AML-193 (cell line): ENCODE measurements around the gene SLC9A5.

Experiments
- DNase-seq, 2 experiments: peaks; one replicate each; lab custom pipeline; 2025; lab: John Stamatoyannopoulos, UW

Gene SLC9A5

GRCh38 chr16:67248401-67249177 lies at the start of gene SLC9A5:
Gene SLC9A5, plus strand, starts transcription at chr16:67248979. Its CDS starts 36 bp downstream, at chr16:67249015.
- no peak for DNase-seq

DNA sequence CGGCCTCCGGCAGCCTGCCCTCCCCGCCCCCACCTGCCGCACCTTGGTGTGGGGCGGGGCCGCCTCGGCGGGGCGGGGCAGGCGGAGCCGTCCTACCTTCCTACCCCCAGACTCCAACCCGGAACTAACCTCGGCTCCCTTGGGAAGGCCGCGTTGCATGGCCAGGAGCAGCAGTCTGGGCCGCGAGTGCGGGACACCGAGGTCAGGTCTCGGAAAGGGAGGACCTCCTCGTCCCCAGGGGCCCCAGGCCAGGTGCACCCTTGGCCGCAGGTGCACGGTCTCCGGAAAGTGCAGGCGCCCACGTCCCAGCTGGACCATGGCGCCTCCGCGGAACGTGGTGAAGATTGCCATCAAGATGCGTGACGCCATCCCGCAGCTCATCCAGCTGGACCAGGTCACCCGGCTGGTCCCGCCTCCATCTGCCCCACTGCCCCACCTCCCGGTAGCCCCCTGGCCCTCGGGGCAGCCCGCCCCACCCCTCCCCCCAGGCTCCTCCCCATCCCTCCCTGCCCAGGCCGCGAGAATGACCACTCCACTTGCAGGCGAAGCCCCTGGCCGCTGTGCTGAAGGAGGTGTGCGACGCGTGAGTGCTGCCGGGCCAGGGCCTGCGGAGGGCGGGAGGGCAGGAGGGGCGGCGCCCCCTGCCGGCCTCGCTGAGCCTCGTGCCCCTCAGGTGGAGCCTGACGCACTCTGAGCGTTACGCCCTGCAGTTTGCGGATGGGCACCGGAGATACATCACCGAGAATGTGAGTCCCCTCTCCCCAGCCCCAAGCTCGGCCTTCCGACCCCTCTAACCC lies 49.6 kb upstream of the SLC9A5 start, which contains the start of gene ELMO3:
Gene ELMO3, plus strand, starts transcription at position 121 of the 797 bp plus-strand sequence. Its CDS starts 196 bp downstream, at position 317.
- DNase-seq = no peak

- no peak for DNase-seq
Observed at GRCh38 chr16:67199808-67200198, 49.0 kb upstream of the SLC9A5 start.

DNA sequence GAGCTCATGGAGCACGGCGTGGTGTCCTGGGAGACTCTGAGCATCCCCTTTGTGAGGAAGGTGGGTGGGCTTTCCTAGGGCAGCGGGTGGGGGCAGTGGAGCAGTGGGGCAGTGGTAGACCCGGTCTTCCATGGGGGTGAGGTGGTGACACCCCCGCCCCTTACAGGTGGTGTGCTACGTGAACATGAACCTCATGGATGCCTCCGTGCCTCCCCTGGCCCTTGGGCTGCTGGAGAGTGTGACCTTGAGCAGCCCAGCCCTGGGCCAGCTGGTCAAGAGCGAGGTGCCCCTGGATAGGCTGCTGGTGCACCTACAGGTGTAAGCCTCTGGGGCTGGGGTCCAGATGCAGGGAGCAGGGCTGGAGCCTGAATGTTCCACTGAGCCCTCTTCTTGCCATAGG lies 48.3 kb upstream of the SLC9A5 start:
- no peak for DNase-seq

DNA sequence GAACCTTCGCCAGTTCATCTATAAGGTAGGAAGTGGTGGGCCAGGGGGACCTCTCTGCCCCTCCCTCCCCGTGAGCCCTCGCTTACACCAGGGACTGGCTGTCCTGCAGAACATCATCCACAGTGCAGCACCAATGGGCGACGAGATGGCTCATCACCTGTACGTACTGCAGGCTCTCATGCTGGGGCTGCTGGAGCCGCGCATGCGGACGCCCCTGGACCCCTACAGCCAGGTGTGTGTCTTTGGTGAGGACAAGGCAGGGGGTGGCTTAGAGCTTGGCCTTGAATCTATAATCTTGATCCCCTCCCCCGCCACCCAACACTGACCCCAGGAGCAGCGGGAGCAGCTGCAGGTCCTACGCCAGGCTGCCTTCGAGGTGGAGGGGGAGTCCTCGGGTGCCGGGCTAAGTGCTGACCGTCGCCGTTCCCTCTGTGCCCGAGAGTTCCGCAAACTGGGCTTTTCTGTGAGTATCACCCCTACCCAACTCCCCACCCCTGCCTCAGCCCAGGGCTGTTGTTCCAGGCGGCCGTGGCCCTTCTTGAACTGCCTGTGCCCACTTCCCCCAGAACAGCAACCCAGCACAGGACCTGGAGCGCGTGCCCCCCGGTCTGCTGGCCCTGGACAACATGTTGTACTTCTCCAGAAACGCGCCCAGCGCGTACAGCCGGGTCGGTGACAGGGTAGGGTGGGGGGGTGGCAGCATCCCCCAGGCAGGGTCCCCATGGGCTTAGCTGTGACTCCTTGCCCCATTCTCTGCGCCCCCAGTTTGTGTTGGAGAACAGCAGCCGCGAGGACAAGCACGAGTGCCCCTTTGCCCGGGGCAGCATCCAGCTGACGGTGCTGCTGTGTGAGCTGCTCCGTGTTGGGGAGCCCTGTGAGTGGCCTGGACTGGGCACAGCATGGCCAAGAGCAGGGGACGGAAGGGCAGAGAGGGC lies 47.1 kb upstream of the SLC9A5 start:
- no peak for DNase-seq

GRCh38 chr16:67202426-67202825 lies 46.4 kb upstream of the SLC9A5 start:
- DNase-seq = no peak

DNA sequence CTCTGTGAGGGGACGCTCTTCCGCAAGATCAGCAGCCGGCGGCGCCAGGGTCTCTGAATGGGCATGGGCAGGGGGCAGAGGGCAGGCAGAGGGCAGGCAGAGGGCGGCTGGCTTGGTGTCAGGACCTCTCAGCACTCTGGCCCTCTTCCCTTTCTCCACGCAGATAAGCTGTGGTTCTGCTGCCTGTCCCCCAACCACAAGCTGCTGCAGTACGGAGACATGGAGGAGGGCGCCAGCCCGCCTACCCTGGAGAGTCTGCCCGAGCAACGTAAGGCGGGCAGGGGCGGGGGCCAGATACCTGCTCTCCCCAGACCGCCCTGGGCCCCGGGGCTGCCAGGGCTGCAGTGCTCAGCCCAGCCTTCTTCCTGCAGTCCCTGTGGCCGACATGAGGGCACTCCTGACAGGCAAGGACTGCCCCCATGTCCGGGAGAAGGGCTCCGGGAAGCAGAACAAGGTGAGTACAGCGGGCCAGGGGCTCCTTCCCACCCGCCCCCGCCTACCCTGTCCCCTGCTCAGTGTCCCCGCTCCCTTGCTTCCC lies 45.8 kb upstream of the SLC9A5 start:
- no peak for DNase-seq

DNA sequence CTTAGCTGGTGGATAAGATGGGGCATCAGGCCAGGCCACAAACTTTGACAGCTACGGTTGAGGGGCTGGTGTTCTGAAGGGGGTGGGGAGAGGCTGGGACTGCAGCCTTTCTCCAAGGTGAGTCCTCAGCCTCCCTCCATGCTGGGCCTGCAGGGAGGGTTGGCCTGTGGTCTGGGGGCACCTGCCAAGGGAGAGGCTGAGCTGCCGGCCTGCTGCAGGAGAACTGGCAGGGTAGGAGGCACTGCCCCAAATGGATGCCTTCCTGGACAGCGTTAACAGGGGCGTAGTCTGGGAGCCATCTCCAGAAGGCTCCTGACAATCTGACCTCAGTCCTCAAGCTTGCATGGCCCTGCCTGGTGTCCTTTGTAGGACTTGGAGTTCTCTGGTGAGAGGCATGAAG lies 44.7 kb upstream of the SLC9A5 start:
- DNase-seq = no peak

- no peak for DNase-seq
Observed at GRCh38 chr16:67206129-67206837, 42.5 kb upstream of the SLC9A5 start.

GRCh38 chr16:67206838-67207248 lies 41.9 kb upstream of the SLC9A5 start:
- no peak for DNase-seq

GRCh38 chr16:67207249-67208091 lies 41.3 kb upstream of the SLC9A5 start:
- DNase-seq = no peak

GRCh38 chr16:67208154-67208896 lies 40.5 kb upstream of the SLC9A5 start:
- DNase-seq = no peak

GRCh38 chr16:67209565-67209964 lies 39.2 kb upstream of the SLC9A5 start:
- no peak for DNase-seq

DNA sequence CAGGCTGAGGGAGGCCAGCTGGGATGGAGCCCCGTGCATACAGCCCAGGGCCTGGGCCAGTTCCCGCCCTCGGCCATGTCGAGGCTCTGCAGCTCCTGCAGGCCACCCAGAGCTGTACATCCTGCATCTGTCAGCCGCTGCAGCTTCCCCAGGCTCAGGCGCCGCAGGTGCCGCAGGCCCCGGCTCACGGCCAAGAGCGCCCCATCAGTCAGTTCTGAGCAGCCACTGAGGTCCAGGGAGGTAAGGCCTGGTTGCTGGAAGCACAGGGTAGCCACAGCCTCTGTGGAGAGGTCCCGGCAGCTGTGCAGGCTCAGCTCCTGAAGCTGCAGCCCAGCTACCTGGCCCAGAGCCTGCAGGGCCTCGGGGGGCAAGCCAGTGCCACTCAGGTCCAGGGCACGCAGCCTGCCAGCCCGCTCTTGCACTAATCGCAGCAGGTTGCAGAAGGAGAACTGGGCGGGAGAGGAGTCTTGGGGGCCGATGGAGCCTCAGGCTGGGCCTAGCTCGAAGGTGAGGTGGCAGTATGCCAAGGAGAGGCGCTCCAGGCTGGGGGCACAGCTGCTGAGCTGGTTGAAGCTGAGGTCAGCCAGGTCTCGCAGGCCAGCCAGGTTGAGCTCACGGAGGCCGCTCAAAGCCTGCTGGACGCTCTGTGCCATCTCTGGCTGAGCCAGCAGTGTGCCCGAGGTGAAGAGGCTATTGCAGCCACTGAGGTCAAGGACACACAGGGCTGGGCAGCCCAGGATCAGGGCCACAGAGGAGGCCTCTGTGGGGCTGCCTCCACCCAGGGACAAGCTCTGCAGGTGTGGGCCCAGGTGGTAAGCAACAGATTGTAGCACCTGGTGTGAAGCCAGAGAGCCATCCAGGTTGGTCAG lies 38.5 kb upstream of the SLC9A5 start:
- DNase-seq = no peak

DNA sequence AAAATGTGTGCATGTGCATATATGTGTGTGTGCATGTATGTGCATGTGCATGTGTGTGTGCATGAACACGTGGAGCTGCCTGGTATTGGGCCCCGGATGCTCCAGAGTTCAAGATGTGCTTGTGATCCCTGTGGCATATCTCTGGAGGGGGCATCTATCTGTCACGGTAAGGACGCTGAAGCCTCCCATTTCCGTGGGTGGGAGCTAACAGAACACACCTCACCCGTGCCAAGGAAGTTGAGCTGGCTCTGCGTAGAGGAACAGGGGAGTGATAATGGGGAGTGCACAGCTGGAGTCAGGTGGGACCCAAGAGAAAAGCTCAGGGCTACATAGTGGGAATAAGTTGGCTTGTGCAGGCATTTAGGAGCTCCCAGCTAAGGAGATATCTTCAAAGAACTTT lies 37.1 kb upstream of the SLC9A5 start:
- no peak for DNase-seq

DNA sequence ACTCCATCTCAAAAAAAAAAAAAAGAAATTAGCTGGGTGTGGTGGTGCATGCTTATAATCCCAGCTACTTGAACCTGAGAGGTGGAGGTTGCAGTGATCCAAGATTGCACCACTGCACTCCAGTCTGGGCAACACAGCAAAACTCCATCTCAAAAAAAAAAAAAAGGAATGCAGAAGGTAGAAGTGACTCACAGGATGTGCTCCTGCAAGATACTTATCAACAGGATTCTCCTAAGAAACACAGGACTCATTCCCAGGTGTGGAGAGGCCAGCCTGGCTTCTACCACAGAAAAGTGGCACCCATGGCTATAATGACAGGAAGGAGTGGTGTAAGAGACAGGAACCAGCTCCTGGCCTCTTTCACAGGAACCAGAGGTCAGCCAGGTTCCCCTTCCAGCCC lies 36.0 kb upstream of the SLC9A5 start:
- DNase-seq = peak in 1 of 2 experiments; percentile 4

GRCh38 chr16:67213197-67214019 lies 35.4 kb upstream of the SLC9A5 start:
- DNase-seq = no peak

- DNase-seq = no peak
Observed at GRCh38 chr16:67215706-67216105, 33.1 kb upstream of the SLC9A5 start.
